SK-N-MC (cell line): ENCODE results near the gene SHANK1.

Experiments used
- EZH2 ChIP-seq: fragments of 200-600 bp; sonication (generic); IDR thresholded peaks from one replicate; pipeline ENCODE4 v1.6.1; 2017; ENCODE audit warnings: antibody characterized with exemption
- POLR2AphosphoS5 ChIP-seq: IDR thresholded peaks from 2 replicates; pipeline ENCODE4 v1.6.1; 2012; ENCODE audit warnings: mild to moderate bottlenecking, low read depth, low read length, borderline replicate concordance

- TF ChIP-seq EZH2 (no peak), POLR2AphosphoS5 (no peak)
These were observed 91.1 kb downstream of the SHANK1 start for GRCh38 chr19:50628551-50628950.
